HG03469 (cell line): ENCODE results near the gene RASA3.
"Not testable (repeated sequence)": the region's sequence is repeated elsewhere in the genome, so short reads cannot be mapped to it uniquely, and the experiment has no call there.

Source experiments
- ATAC-seq: cut with Tn5 transposase; IDR thresholded peaks from one replicate; pipeline ENCODE4 v1.9.1; 2021; ENCODE audit warnings: mild to moderate bottlenecking, moderate library complexity, moderate number of reproducible peaks; ENCODE audit not compliant: unreplicated experiment

The RASA3 gene

DNA sequence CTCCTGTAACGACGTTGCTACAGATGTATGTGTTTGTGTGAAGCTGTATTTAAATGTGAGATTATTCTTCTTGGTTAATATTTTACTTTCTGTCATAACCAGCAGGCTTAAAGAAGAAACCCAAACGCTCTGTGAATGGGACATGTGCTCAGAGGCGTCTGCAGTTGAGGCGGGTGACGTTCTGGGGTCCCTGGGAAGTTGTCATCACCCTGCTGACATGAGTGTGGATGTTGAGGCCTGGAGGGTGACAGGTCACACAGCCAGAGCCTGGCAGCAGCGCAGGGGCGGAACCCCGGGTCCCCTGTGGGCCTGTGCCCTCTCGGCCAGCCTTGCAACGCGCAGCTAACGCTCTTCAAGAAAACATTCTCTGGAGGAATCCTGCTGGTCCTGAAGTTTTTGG, 16.6 kb downstream of the RASA3 start:
- no peak for ATAC-seq

- no peak for ATAC-seq
Measured at GRCh38 chr13:114115191-114115671, 17.2 kb downstream of the RASA3 start.

DNA sequence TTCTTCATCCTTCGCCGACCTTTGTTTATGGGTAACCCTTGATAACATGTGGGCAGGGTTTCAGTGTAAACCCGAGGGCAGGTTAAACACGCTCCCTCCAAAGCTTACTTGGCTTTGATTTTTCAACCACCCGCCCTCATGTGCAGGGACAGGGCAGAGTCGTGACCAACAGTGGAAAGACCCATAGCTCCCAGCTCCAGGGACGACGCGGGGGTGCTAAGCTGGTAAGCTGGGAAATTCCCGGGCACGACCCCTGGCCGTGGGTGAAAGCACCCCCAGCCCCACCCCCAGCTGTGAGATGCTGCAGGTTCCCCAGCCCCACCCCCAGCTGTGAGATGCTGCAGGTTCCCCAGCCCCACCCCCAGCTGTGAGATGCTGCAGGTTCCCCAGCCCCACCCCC, 17.8 kb downstream of the RASA3 start:
- not testable (repeated sequence) for ATAC-seq

- ATAC-seq, result no peak
Measured at GRCh38 chr13:114114006-114114640, 18.3 kb downstream of the RASA3 start.

- ATAC-seq, result not testable (repeated sequence)
Measured at GRCh38 chr13:114113395-114113794, 19.0 kb downstream of the RASA3 start.

DNA sequence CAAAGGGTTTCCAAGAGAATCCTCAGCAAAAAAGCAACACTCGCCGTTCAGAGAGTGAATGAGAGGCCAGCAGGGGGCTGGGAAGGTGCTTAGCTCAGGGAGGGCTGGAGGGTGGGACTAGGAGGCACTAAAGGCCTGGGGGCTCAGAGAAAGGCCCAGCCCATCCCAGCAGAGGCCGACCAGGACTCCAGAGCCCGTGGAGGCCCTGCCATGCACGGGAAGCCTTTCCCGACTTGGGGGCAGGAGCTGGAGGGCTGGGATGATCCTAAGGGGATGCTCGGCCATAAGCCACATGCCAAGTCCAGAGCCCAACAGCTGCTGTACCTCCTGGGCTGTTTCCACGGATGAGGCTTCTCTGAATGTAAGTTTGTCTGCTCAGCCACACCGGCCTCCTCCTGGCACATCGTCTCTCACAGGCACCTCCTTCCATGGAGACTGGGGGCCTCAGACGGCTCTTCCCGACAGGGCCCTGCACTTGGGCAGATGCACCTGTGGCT, 19.5 kb downstream of the RASA3 start:
- ATAC-seq, result no peak

GRCh38 chr13:114112231-114112825, 20.1 kb downstream of the RASA3 start:
- no peak for ATAC-seq

DNA sequence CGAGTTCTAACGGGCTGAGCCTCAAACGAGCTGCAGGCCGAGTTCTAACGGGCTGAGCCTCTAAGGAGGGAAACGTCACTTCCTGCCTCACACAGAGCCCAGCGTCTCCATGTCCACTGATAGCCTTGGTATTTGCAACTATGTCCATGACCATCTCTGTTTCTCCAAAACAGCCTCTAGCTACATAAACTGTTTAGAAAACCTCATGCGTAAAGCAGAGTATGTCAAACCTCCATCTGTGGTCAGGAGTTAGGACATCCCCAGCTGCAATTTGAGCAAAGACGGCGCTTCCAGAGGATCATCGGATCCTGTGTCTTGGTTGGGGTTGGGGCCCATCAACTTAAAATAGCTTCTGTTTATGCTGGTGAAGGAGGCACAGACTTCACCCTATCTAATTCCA, 20.8 kb downstream of the RASA3 start:
- ATAC-seq, result no peak

- not testable (repeated sequence) for ATAC-seq
Measured at GRCh38 chr13:114110830-114111189, 21.6 kb downstream of the RASA3 start.

DNA sequence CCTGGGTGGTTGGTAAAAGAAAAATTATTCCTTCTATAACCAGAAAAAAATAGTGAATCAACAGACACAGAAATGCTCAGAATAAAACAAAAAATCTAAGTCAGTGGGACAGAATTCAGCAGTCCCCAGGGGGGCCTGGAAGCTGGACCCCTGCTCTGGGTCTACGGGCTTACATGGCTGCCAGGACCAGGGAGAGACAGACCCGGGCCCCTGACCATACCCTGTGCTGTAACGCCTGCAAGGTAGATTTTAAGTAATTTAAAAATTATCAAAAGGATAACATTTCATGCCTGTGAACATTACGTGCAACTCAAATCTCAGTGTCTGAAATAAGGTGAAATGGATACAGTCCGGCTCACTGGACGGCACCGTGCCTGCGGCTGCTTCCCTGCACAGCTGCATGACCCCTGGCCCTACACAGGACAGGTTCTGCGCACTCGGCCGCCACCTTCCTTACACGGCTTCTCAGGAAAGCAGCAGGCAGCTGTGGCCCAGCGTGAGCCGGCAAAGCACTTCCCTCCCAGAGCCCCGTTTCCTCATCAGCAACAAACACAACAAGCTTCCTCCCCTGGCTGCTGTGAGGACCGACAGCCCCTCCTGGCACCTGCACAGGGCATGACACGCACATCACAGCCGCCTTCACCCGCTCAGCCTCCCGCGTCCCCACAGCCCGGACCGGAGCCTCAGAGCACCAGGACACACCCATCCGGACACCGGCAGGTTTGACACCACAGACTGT, 22.2 kb downstream of the RASA3 start:
- ATAC-seq, result peak; percentile 68

DNA sequence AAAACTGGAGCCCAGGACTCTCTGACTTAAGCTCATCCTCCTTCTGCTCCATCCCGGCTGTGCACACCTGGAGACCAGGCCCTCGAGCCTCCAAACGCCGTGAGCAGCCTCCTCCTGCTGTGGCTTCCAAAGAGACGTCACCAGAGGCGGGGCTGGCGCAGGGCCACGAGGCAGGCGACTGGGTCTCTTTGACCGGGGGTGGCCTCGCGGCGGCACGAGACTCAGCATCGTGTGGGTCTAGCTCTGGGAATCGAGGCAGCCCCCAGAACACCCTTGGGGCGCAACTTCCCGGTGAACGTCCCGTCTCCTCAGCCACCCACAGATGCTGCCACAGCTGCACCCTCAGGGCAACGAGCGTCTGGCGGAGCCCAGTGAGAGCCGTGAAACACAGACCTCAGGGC, 22.8 kb downstream of the RASA3 start:
- no peak for ATAC-seq

DNA sequence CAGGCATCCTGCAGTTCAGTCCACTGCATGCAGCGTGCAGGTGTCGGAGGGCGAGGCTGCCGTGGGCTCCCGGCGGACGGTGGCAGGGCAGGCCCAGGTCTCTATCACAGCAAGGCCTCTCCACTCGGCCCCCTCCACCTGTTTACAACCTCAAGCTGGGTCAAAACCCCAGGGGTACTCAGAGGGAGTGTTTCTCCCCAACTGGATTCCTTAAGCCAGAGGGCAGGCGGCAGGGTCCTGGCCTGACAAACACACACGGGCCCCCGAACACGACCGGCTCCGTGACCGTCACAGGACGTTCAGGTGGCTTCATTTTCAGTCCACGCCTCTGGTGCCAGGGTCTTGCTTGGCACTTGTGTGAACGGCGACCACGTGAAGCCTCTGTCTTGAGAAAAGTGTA, 23.5 kb downstream of the RASA3 start:
- no peak for ATAC-seq

- no peak for ATAC-seq
Measured at GRCh38 chr13:114108141-114108761, 24.2 kb downstream of the RASA3 start.

DNA sequence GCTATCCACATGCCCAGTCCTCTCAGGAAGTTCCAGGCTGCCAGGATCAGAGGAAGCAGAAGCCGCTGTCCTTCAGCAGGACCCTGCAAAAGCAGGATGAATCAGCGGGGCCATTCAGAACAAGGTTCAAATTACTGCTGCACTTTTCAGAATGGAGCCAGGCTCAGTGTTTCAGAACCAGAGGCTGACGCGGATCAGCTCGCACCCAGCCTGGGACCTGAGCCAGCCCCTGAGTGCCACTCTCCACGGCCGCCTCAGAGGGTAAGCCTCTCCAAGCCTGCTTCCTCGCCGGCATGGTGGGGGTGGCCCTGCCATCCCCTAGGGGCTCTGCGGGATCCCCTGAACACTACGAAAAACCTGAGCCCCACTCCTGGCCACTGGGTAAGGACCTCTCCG, 24.7 kb downstream of the RASA3 start:
- no peak for ATAC-seq

DNA sequence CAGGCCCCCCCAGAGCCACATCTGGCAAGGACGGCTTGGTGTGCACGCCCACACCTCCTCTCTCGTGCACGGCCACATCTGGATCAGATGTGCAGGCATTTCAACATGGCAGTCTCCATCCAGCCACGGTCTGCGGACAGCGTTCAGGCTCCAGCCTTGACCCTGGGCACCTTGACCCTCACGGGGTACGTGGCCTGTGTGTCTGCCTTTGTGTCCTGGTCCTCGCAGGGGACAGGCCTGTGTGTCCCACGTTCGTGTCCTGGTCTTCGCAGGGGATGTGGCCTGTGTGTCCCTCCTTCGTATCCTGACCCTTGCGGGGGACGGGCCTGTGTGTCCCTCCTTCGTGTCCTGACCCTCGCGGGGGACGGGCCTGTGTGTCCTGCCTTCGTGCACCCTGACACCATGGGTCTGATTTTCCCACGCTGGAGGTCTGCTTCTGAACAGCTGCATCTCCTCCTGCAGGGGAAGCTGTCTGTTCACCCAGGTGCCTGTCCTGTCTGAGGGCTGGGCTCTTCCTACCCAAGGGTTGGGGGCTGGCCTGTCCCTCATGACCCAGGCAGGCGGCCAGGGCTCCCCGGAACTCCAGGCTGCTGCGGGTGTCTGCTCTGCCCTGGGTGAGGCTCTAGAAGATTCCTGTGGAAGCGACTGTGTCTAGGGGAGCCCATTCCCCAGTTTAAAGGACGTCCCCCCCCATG, 25.3 kb downstream of the RASA3 start:
- no peak for ATAC-seq

- no peak for ATAC-seq
Measured at GRCh38 chr13:114106526-114106925, 25.9 kb downstream of the RASA3 start.

DNA sequence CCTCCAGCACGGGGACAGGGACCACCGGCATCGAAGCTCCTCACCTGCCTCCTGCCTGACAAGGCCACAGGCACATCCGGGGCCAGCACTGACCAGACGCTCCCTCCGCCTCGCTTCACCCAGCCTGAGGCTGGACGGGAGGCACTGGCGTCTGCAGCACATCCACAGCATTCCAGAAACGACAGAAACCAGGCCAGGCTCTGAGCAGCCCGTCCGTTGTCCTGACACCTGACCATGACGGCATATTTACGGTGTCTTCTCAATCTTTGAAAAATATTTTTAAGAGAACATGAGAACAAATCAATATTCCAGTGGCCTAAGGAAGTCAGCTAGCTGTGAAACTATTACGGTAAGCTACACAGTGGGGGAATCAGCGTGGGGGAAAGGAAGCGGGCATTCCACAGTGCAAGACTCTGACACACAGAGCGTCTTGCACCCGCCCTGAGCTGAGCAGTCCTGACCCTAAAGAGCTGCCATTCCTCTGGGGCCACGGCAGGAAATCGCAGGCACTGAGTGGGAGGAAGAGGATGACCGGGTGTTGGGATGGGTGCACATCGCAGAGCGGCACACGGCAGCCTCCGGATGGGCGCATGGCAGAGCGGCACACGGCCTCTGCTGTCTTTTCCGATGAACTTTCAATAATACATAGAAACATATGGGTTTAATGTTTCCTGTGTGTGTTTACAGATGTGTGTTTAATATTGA, 26.8 kb downstream of the RASA3 start:
- no peak for ATAC-seq

DNA sequence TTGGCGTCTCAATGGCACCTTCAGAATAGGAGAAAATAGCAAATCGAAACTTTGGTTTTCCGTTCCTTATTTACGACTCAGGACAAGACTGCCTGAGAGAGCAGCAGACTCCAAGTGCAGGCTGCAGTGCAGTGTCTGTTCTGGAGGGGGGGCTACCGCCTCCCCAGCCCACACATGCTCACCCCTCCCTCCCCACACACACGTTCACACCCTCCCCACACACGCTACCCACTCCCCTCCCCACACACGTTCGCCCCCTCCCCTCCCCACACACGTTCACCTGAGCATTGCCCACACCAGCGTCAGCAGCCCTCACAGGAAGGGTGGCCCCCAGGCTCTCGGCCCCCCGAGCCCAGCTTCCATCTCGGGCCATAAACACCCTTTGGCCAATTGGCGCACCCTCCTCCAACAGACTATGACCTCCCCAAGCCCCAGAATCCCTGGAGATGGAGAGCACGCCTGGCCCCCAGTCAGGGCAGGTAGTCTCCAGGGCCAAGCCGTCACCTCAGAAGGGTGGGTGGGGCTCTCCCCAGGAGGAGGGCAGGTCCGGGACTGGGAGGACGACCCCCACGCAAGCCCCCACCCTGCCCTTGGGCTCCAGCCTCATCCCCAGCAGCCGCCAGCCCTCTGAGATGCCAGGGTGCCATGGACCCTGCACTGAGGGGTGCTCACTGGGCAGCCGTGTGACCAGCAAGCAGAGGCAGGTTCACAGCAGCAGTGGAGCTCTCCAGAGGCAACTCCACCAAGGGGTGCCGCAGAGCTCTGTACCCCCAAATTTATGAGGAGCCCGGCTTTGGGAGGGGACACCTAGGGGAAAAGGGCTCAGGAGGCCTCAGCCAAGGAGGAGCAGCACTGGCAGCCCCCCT, 27.5 kb downstream of the RASA3 start:
- no peak for ATAC-seq
